Smooth muscle cell of the brain vasculature (primary cell): ENCODE results near the gene MCRIP2.

Experiments
- DNase-seq: peaks from one replicate; pipeline ENCODE4 v3.0.0-alpha.2; 2012; ENCODE audit warnings: low read depth, low spot score

The MCRIP2 gene

DNA sequence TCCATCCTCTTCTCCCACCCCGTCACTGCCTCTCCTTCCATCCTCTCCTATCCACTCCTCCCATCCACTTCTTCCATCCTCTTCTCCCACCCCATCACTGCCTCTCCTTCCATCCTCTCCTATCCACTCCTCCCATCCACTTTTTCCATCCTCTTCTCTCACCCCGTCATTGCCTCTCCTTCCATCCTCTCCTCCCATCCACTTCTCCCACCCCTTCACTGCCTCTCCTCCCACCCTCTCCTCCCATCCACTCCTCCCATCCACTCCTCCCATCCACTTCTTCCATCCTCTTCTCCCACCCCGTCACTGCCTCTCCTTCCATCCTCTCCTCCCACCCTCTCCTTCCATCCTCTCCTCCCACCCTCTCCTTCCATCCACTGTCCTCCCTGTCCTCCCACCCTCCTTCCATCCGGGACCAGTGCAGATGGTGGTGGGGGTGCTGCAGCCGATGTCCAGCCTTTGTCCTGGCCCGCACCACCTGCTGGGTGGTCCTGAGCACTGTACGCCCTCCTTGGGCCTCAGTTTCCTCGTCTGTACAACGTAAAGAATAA is 9.7 kb upstream of the MCRIP2 start:
- no peak for DNase-seq

DNA sequence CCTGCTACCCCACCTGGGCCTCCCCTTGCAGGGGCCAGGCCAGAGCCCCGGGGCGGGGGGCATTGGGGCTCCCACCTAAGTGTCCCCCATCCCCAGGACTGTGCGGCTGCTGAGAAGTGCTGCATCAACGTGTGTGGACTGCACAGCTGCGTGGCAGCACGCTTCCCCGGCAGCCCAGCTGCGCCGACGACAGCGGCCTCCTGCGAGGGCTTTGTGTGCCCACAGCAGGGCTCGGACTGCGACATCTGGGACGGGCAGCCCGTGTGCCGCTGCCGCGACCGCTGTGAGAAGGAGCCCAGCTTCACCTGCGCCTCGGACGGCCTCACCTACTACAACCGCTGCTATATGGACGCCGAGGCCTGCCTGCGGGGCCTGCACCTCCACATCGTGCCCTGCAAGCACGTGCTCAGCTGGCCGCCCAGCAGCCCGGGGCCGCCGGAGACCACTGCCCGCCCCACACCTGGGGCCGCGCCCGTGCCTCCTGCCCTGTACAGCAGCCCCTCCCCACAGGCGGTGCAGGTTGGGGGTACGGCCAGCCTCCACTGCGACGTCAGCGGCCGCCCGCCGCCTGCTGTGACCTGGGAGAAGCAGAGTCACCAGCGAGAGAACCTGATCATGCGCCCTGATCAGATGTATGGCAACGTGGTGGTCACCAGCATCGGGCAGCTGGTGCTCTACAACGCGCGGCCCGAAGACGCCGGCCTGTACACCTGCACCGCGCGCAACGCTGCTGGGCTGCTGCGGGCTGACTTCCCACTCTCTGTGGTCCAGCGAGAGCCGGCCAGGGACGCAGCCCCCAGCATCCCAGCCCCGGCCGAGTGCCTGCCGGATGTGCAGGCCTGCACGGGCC is 8.9 kb upstream of the MCRIP2 start:
- DNase-seq: no peak

DNA sequence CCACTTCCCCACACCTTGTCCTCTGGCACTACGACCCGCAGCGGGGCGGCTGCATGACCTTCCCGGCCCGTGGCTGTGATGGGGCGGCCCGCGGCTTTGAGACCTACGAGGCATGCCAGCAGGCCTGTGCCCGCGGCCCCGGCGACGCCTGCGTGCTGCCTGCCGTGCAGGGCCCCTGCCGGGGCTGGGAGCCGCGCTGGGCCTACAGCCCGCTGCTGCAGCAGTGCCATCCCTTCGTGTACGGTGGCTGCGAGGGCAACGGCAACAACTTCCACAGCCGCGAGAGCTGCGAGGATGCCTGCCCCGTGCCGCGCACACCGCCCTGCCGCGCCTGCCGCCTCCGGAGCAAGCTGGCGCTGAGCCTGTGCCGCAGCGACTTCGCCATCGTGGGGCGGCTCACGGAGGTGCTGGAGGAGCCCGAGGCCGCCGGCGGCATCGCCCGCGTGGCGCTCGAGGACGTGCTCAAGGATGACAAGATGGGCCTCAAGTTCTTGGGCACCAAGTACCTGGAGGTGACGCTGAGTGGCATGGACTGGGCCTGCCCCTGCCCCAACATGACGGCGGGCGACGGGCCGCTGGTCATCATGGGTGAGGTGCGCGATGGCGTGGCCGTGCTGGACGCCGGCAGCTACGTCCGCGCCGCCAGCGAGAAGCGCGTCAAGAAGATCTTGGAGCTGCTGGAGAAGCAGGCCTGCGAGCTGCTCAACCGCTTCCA is 8.1 kb upstream of the MCRIP2 start:
- no peak for DNase-seq

DNA sequence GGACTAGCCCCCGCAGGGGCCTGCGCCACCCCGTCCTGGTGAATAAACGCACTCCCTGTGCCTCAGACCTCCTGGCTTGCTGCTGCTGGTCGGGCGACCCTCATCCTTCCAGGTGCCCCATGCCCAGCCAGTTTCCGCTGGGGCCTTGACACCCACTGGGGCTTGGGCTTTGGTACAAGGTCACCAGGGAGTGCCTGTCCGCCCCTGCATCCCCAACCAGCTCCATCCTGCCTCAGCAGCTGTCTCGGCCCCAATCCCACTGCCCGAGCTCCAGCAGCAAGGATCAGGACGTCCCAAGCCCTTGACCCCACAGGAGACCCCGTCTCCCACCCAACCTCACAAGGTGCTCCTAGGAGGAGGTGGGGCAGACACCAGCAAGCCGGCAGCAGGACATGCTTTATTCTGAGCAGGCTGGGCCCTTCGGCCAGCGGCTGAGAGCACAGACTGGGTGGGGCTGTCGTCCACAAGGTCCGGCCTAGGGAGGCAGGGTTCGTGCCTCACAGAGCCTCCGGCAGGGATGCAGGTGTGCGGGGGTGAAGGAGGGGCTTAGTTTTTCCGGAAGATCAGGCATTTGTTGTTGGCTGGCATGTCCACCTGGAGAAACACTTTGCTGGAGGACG is 7.5 kb upstream of the MCRIP2 start:
- no peak for DNase-seq

DNA sequence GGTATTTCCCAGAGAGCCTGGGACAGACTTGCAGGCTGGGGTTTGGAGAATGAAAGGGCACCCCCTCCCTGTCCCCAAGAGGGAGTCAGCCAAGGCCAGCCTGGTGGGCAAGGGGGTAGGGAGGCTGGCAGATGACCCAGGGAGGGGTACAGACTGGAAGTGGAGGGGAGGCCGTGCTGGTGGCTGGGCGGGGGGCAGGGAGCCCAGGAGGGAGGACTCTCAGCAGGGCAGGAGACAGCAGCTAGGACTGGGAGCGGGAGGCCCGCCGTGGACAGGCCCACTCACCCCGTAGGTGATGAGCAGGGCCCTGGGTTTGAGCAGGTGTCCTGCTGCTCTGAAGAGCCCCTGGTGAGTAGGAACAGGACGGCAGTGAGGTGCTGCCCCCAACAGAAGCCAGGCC is 6.6 kb upstream of the MCRIP2 start:
- no peak for DNase-seq

DNA sequence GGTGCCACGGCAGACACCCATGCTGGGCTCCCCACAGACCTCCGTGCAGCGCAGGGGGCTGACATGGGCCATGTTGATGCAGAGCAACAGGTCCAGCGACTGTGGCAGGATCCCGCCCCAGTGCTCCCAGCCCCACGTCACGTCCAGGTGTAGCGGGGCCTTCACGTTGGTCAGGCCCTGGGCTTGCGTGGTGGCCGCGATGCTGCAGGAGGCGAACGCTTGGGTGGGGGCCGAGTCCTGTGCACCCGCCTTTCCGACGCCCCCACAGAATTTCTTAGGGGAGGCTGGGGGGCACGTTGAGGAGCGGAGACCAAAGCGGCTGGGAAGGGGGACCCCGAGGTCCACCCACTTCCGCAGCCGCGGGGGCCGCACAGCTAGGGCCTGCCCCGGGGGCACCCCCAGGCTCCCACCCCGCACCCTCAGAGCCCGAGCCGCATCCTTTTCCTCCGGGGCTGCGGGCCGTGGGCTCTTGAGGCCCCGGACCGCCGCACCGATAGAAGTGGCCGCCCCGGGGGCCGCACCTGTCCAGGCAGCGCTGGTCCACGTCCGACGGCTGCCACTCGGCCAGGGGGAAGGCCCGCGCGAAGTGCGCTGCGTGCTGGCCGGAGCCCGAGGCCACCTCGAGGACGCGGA is 5.9 kb upstream of the MCRIP2 start:
- DNase-seq: no peak

DNA sequence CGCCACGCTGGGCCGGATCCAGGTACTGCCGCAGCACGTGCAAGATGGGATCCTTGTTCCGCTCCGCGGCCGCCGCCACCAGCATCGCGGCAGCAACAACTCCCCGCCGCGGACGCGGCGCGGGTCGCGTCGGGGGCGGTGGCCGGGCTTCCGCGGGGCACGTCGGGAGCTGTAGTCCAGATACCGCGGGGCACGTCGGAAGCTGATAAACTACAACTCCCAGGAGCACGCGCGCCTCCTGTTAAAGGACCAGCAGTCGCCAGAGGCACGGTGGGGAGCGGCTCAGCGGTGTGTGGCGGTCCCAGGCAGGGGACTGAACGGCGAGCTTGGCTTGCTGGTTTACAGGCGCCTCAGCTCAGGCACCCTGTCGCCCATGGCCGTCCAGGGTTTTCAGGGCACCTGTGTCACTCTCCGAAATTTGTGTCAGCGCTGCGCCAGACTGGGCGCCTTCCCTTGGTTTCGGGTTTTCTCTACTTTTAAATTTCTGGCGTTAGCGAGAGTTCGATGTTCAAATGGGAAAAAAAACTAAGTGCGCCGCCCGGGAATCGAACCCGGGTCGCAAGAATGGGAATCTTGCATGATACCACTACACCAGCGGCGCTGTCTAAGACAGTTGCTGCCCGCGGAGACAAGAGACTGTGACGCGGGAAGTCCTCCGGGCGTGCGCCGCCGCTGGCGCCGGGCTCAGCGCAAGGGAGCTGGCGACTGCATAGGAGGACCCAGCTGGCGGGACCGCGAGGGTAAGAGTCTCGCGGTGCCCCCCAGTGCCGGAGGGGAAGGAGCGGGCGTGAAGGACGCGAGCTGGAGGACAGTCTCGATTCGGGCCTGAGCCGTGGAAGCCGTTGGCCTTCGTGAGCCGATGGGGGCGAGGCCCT is 5.2 kb upstream of the MCRIP2 start, which contains the start of gene METTL26:
METTL26 (minus strand) TSS at position 100 of the 875 bp plus-strand sequence; CDS start at position 85, 15 bp downstream.
- peak; percentile 75 for DNase-seq

DNA sequence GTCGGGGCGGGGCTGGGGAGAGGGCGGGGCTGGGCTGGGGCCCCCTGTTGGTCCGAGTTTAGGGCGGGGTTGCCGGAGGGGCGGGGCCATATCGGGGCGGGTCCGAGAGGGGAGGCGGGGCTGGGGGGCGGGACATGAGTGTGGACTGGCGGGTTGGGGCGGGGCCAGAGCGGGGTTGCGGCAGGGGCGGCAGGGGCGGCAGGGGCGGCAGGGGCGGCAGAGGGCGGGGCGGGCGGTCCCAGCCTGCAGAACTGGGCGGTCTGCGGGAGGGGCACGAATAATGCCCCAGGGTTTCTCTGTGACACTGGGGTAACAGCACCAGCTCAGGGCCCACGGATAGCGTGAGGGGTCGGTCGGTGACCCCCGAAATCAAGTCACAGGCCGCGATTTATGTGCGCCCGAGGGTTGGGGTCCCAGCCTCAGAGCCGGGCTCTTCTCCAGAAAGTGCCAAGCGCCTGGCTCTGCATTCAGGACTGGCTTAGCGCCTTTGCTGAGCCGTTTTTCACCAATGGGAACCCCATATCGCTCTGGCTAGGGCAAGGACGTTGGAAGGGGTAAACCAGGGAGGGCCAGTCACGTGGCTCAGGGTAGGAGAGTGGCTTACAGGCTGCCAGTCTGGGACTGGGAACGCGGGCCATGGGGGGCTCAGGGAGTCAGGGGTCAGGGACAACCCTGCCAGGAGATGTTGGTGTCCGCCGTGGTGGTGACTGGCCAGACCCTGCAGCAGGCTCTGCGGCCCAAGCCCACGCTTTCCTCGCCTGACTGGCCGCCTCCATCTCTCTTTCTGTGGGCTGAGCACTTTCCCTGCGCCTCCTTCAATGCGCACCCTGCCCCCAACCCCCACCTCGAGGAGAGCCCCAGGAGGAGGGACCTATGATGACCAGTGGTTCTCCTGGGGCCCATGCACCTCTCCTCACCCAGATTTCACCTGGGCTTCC is 4.3 kb upstream of the MCRIP2 start:
- DNase-seq: no peak

DNA sequence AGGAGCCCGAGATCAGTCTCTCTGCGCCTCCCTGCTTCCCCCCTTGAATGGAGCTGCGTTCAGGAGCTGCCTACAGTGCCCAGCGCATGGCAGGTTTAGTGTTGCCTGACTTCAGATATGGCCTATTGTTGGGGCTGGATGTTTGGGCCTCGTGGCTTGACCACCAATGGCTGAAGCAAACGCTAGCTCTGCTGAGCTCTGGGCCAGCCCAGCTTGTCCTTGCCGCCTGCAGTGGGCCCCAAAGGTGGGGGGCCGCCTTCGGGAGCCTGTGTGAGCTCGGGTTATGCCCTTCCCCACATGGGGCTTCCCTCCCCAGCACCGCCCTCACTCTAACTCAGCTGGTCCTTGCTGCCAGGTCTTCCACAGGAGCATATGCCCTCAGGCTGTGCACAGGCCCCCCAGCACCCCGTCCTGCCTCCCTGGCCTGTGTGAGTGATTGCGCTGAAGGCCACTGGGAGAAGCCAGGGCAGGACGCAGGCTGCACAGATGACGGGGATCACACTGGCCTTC is 3.5 kb upstream of the MCRIP2 start:
- DNase-seq: no peak

DNA sequence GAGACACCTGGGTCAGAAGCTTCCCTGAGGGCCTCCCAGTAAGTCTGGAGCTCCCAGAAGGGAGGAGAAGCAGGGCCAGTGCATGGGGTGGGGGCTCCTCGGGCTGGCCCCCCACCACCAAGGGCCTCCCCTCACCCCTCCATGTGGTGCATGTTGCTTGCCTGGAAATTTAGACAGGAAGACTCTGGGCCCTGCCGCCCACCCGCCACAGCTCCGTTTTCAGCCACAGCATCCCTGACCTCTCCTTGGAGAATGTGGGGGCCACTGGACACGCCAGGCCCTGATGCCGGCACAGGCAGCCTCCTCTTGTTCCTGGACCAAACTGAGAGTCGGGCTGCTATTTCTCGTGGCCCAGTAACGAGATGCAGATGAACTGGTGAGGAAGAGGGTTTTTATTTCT is 2.8 kb upstream of the MCRIP2 start:
- DNase-seq: no peak

DNA sequence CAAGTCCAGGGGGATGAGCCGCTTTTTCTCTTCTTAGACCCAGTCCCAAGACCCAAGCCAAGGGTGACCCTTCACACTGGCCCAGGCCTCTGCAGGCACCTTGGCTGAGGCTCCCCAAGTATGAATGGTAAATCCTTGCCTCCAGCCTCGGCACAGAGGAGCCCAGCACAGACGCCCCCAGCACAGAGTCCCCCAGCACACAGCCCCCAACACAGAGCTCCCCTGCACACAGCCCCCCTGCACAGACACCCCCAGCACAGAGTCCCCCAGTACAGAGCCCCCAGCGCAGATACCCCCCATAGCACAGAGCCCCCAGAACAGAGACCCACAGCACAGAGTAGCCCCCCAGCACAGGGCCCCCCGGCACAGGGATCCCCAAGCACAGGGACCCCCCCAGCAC is 1.0 kb upstream of the MCRIP2 start:
- DNase-seq: no peak

DNA sequence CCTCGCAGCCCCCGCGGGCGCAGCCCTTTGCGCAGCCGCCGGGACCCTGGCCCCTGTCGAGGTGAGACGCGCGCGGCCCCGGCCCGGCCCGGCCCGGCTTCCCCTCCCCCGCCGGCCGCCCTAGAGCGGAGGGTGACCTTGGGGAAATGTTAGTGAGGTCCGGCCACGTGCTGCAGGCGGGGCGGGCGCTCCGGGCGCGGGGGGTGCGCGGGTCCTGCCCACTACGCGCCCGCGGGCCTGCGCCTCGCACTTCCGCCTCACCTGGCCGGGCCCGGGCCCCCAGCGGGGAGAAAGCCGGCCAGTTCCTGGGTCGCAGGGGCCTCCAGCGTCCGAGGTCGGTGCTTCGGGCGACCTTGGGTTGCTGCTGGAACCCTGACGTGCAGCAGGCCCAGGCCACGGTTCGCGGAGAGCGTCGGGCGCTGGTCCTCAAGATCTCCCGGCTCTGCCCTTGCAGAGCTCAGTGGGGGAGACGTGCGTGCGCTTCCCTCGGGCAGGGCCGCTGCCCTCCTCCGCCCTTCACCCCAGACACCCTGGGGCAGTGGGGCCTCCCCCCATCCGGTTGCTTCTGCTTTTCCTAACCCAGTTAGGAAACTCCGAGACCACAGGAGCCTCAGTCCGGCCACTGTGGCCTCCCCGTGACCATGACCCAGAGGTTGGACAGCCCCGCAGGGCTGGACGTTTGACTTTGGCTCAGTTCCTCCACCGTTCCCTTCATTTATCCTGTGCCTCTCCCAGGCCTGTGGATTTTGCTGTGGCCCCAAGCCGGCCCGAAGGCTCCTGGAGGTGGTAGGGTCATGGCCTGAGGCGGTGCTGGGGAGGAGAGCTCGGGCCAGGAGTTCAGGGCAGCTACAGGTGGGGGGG is 791 bp downstream of the MCRIP2 start:
- DNase-seq: no peak

DNA sequence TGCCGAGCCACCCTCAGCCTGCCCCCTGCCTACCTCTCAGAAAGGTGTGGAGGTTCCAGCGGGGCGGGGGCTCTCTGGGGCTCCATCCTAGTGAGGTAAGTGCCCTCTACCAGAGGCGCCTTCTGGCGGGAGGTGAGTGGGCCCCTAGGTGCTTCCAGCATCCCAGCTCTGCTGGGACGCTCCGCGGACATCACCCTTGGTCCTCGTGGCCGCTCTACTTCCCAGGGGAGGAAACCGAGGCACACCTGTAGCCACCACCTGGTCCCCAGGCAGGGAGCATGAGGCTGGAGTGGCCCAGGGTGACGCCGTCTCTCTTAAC is 1.4 kb downstream of the MCRIP2 start:
- no peak for DNase-seq

DNA sequence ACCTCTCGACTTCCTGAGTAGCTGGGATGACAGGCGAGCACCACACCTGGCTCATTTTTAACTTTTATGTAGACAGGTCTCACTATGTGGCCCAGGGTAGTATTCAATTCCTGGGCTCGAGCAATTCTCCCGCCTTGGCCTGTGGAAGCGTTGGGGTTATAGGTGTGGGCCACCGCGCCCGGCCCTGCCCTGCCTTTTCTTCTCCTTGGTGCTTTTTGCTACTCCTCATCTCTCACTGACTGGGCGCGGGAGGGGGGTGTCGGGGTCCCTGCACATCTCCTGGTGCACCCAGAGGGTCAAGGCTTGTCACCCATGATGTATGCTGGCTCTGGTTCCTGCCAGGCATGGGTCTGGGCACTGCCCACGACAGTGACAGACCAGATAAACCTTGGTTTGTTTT is 2.9 kb downstream of the MCRIP2 start:
- no peak for DNase-seq

DNA sequence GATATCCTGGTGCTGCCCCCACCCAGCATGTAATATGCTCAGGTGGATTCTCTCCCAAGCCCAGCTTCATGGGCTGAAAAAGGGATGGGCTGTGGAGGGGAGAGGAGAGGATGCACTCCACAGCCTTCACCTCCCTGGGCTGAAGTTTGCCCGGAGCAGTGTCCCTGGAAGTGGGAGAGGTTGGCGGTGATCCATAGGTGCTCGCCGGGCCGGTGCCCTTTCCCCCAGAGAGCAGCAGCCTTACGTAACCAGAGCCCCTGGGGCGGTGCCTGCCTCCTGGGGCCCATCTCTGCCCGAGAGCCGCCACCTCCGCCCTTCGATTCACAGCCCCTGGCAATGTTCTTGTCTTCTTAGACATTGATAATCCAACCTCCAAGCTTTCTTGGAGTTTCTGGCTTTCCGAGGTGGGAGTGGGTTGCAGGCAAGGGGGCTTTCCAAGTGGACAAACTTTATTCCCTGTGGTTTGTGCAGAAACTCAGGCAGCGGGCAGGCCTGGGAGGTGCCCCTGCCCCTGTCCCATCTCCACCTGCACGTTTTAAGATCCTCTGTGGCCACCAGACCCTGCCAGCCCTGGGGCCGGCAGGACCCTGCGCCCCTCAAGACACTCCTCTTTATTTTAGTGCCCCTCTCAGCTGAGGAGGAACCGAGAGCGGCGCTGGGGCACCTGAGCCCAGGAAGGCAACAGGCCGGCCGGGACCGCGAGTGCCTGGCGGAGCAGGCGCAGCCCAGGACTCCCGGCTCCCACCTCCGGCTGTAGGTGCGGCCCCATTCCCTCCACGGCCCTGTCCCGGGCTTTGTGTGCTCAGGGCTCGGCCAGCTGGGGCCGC is 4.4 kb downstream of the MCRIP2 start:
- no peak for DNase-seq

DNA sequence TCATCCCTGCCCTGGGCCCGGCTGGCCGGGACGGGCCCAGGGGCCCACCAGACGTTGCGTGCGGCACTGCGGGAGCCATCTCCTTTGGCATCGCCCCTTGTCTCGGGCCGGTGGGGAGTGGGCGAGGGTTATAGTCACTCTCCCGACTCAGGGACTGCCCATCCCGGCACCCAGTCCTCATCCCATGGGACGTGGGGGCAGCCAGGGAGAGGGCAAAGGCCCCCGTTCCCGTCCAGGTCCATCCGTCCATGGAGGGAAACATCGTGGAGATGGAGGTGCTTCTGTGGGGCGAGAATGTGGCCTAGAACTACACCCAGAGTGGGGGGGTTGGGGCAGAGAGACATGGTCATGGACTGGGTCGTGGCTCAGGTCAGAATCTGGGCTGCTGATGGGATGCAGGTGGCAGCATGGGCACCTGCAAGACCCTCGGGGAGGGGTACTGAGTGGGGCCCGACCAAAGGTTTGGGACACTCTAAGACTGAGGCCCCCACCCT is 5.1 kb downstream of the MCRIP2 start:
- no peak for DNase-seq

DNA sequence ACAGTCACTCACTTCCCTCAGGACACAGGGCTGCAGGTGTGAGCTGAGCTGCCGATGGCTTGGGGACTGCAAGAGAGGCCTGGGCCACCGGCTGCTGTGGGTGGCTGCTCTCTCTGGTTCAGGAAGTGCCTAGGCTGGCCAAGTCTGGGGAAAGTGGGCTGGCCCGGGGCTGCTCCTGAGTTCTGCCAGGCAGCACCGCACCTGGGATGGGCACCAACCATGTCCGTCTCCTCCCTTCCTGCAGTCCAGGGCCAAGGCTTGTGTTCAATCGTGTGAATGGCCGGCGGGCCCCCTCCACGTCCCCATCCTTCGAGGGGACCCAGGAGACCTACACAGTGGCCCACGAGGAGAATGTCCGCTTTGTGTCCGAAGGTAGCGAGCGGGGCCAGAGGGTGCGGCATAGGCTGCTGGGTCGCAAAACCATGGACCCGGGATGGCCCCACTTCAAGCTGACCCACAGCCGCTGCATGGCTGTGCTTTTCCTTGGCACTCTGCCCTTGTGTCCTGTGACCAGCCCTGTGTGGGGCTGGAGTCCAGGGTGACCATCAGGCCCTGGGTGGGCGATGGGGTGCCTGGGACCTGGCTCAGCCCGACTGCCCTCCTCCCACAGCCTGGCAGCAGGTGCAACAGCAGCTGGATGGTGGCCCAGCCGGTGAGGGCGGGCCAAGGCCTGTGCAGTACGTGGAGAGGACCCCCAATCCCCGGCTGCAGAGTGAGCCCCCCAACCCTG is 5.7 kb downstream of the MCRIP2 start:
- no peak for DNase-seq
